OCI-LY1 (cell line): ENCODE data around the gene SPEM3.
A peak's percentile ranks its signal among the peaks of the same experiment; 100 is the strongest.

Source experiments
- H2AFZ ChIP-seq: fragments of 200-600 bp; sonication (generic), shearing (Covaris generic); 2 replicates; pipeline ENCODE4 v1.6.0; 2014; ENCODE audit warnings: antibody characterized with exemption, mild to moderate bottlenecking, low read length
- H3F3A ChIP-seq: fragments of 200-600 bp; sonication (generic), shearing (Covaris generic); 2 replicates; pipeline ENCODE4 v1.6.0; 2014; ENCODE audit warnings: mild to moderate bottlenecking, antibody characterized with exemption, low read length, moderate library complexity; ENCODE audit not compliant: insufficient read depth
- H3K27ac ChIP-seq: fragments of 200-600 bp; sonication (generic); 2 replicates; pipeline ENCODE4 v1.5.1; 2014; ENCODE audit warnings: low read length, mixed run types, mild to moderate bottlenecking, low read depth; ENCODE audit not compliant: poor library complexity, severe bottlenecking
- H3K27me3 ChIP-seq: fragments of 200-600 bp; sonication (generic); 2 replicates; pipeline ENCODE4 v1.6.0; 2014; ENCODE audit warnings: antibody characterized with exemption, mild to moderate bottlenecking, low read length, moderate library complexity; ENCODE audit not compliant: insufficient read depth
- H3K36me3 ChIP-seq: fragments of 200-600 bp; sonication (generic); 2 replicates; pipeline ENCODE4 v1.6.1; 2014; ENCODE audit warnings: mild to moderate bottlenecking, antibody characterized with exemption, low read length, moderate library complexity, mixed read lengths; ENCODE audit not compliant: insufficient read depth
- H3K4me1 ChIP-seq: fragments of 200-600 bp; sonication (generic); 2 replicates; pipeline ENCODE4 v1.5.1; 2014; ENCODE audit warnings: mild to moderate bottlenecking, low read length, moderate library complexity; ENCODE audit not compliant: insufficient read depth, severe bottlenecking
- H3K4me2 ChIP-seq: fragments of 200-600 bp; sonication (generic), shearing (Covaris generic); 2 replicates; pipeline ENCODE4 v1.6.1; 2014; ENCODE audit warnings: low read length
- H3K4me3 ChIP-seq: fragments of 200-600 bp; sonication (generic); 2 replicates; pipeline ENCODE4 v1.5.1; 2014; ENCODE audit warnings: low read length, low read depth, mild to moderate bottlenecking, mixed read lengths; ENCODE audit not compliant: poor library complexity, severe bottlenecking
- H3K79me2 ChIP-seq: fragments of 200-600 bp; shearing (Covaris generic); 2 replicates; pipeline ENCODE4 v1.6.1; 2016; ENCODE audit warnings: mixed run types, low read length, mixed read lengths; ENCODE audit not compliant: insufficient read depth
- H3K9ac ChIP-seq: fragments of 200-600 bp; sonication (generic), shearing (Covaris generic); 2 replicates; pipeline ENCODE4 v1.6.1; 2014; ENCODE audit warnings: mild to moderate bottlenecking, low read length, mixed read lengths
- H3K9me2 ChIP-seq: fragments of 200-600 bp; sonication (generic), shearing (Covaris generic); 2 replicates; pipeline ENCODE4 v1.6.1; 2014; ENCODE audit warnings: low read depth, mild to moderate bottlenecking, low read length, mixed read lengths
- H3K9me3 ChIP-seq: fragments of 200-600 bp; shearing (Covaris generic); 2 replicates; pipeline ENCODE4 v1.6.1; 2014; ENCODE audit warnings: low read length, mixed read lengths
- H4K20me1 ChIP-seq: fragments of 200-600 bp; sonication (generic), shearing (Covaris generic); 2 replicates; pipeline ENCODE4 v1.6.0; 2016; ENCODE audit warnings: mild to moderate bottlenecking, low read length; ENCODE audit not compliant: insufficient read depth
- CTCF ChIP-seq: fragments of 200-600 bp; sonication (generic), shearing (Covaris generic); IDR thresholded peaks from 2 replicates; pipeline ENCODE4 v1.5.1; 2017; ENCODE audit warnings: mild to moderate bottlenecking, antibody characterized with exemption, low read length, moderate library complexity, mixed read lengths
- EZH2 ChIP-seq: fragments of 200-600 bp; sonication (generic), shearing (Covaris generic); IDR thresholded peaks from 2 replicates; pipeline ENCODE4 v1.8.0; 2017; ENCODE audit warnings: borderline replicate concordance, mixed run types, mild to moderate bottlenecking, antibody characterized with exemption, low read length, moderate library complexity, mixed read lengths

Gene SPEM3

GRCh38 chr17:7476951-7477350 lies 48.3 kb downstream of the SPEM3 start:
- Histone ChIP-seq H2AFZ (no peak overlapping the region), H3K9me2 (no peaks in the 10 kb centered on the region), H3K4me1 (peaks cover 44% of the 10 kb centered on the region), H3K9ac (peak overlapping the region; percentile 85; the same call in 1 of the 2 replicates), H3K9me3 (no peaks in the 10 kb centered on the region), H3K27me3 (no peaks in the 10 kb centered on the region), H3F3A (no peaks in the 10 kb centered on the region), H3K27ac (peak overlapping the region; percentile 77), H3K36me3 (no peaks in the 10 kb centered on the region), H3K4me3 (peak overlapping the region; percentile 76), H3K79me2 (peaks cover 12% of the 10 kb centered on the region), H3K4me2 (peak overlapping the region; percentile 69), H4K20me1 (no peaks in the 10 kb centered on the region)
- TF ChIP-seq EZH2 (no peak), CTCF (no peak)

GRCh38 chr17:7477392-7478275 lies 49.0 kb downstream of the SPEM3 start:
- Histone ChIP-seq H3K4me3 (peak overlapping the region; percentile 76), H3K9me2 (no peaks in the 10 kb centered on the region), H3K36me3 (no peaks in the 10 kb centered on the region), H3F3A (no peaks in the 10 kb centered on the region), H3K27ac (peak overlapping the region; percentile 77), H3K4me2 (peak overlapping the region; percentile 69), H3K4me1 (peaks cover 45% of the 10 kb centered on the region), H3K9me3 (no peaks in the 10 kb centered on the region), H3K27me3 (no peaks in the 10 kb centered on the region), H4K20me1 (no peaks in the 10 kb centered on the region), H3K9ac (peak overlapping the region; percentile 85), H3K79me2 (peaks cover 12% of the 10 kb centered on the region), H2AFZ (no peak overlapping the region)
- TF ChIP-seq CTCF (no peak), EZH2 (no peak)

DNA sequence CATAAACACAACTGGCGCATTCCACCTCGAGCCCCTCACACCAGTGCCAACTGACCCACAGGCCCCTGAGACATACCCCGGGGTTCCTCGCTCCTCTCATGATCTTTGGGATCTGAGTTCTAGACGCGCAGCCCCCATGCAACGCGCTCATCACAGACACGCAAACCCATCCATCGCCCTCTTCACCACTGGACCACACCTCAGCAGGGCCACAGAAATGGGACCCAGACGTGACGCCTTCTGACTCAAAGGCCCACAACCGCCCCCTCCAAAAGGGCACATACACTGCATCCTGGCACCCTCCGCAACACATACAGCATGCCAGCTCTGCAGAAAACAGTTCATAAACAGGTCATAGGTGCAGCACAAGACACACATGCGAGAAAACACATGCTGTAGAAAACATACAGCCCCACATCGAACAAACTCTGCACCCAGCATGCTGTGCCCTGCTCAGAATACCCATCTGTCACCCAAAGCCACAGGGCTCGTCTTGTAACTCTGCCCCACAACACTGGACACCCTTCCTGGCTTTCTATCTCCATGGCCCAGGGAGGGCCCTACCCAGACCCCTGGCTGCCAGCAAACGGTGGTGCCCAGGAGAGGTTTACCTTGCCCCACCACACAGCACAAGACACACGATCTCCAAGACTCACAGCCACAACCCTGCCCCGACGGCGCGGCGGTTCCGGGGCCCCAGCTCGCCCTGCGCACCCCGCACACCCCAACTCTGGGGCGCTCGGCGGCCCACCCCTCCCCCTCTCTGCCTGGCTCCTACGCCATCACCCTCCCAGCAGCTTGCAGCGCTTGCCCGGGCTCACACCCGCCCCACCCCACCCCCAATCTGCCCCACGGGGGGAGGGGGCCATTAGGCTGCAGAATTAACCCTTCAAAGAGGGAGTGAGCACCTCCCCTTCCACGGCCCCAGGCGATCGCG lies 49.9 kb downstream of the SPEM3 start:
- TF ChIP-seq EZH2 (no peak), CTCF (no peak)
- no peaks in the 10 kb centered on the region for H3K9me3 ChIP-seq
- H3K36me3 ChIP-seq, result no peaks in the 10 kb centered on the region
- peak overlapping the region; percentile 85 for H3K9ac ChIP-seq
- H3K79me2 ChIP-seq, result peaks cover 12% of the 10 kb centered on the region
- H3K4me2 ChIP-seq, result peak overlapping the region; percentile 69
- H4K20me1 ChIP-seq, result no peaks in the 10 kb centered on the region
- H3F3A ChIP-seq, result no peaks in the 10 kb centered on the region
- H3K4me1 ChIP-seq, result peaks cover 54% of the 10 kb centered on the region
- H3K9me2 ChIP-seq, result no peaks in the 10 kb centered on the region
- no peak overlapping the region for H2AFZ ChIP-seq
- peak overlapping the region; percentile 76 for H3K4me3 ChIP-seq
- peak overlapping the region; percentile 77 for H3K27ac ChIP-seq
- no peaks in the 10 kb centered on the region for H3K27me3 ChIP-seq
